GM21529 (cell line): ENCODE results near the gene GAB2.
"Not testable (repeated sequence)": the region's sequence is repeated elsewhere in the genome, so short reads cannot be mapped to it uniquely, and the experiment has no call there.

Experiments used
- ATAC-seq: cut with Tn5 transposase; IDR thresholded peaks from one replicate; pipeline ENCODE4 v1.9.1; 2021; ENCODE audit not compliant: unreplicated experiment

The GAB2 gene

DNA sequence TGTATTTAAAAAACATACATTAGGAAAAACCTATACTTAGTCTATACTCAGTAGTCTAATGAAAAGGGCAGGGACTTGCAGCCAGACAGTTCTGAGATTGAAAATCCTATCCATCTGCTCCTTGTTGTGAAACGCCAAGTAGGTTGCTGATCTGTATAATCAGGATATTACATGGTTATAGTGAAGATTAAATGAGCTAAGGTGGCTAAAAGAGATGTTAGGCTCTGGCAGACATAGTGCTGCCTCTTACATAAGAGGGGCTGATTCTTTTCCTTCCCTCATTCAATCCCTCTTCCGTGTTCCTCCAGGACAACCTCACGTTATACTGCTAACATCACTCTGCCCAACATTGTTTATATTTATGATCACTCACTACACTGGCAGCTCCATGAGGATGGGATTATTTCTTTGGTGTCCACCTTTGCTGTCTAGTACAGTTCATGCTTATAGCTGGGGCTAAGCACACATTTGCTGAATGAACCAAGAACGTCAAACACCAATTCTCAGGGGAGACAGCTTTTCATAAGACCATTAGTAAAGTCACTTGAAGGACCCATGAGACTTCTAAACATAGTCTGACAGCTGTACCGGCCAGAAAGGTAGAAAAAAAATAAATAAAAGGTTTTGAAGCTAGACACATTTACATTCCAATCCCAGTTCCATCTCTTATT, 46.3 kb downstream of the GAB2 start:
- ATAC-seq = no peak

DNA sequence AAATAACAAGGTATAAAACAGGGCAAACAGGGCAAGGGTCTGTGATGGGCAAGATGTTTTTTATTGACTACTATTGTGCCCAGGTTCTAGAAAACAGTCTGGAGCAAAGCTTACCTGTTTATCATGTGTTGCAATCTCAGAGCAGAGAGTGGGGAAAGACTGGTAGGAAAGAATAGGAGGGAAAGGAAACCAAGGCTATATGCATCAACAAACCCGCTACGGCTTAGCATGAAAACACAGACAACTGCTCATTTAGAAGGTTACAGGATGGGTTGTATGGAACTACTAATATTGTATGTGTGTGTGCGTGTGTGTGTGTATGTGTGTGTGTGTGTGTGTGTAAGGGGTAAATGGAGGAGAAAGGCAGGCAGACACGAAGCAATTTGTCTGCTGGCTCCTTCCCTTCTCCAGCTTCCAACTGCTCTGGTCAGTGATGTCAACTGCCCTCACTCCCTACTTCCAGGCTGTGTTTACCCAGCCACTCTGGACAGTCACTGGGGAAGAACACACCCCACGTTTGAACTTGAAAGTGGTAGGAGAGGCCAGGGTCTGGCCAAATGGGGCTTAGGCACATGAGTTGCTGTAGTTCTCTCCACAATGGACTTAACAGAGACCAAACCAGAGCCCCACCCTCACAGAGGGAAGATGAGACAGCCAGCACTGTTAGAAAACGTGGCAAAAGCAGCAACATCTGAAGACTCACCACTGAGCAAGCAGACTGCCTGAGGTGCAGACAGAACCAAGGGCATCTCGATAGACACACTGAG, 47.0 kb downstream of the GAB2 start:
- no peak for ATAC-seq

DNA sequence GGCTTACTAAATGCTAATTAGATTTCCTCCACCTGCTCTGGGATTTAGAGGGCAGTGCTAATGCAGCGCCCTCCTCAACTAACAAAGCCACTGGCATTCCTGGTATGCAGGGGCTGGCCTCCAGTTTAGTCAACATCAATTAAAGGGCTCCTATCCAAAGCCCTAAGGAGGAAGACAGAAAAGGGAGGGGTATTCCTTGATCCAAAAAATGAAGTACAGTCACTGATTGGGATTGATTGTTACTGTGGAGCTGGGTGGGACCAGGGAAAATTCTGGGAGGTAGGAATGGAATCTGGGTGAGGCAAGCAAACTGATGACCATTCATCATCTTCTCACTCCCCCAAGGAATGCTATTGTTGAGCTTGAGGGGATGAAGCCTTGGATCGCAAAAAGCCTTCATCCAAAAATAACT, 52.2 kb downstream of the GAB2 start:
- no peak for ATAC-seq

DNA sequence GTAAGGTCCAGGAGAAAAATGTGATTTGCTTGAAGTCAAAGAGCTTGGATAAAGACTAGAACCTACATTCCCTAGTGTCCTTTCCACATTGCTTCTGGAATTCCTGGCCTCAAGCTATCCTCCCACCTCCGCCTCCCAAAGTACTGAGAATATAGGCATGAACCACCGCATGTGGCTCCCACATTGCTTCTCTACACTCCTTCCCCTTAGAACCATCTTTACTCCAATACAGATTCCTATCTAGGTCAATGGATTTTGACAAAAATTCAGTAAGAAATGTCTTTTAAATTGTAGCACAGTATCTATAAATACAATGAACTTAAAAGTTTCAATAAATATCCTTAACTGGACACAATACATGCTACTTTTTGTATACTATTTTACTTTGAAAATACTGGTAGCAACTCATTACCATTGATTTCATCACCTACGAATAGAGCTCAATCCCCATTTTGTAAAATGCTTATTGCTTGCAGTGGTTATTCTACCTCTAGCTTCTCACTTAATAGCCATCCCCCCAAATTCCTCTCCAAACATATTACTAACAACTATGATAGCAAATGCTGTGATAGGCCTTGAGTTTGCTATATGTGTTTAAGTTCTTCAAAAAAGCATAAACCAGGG, 53.4 kb downstream of the GAB2 start:
- no peak for ATAC-seq

DNA sequence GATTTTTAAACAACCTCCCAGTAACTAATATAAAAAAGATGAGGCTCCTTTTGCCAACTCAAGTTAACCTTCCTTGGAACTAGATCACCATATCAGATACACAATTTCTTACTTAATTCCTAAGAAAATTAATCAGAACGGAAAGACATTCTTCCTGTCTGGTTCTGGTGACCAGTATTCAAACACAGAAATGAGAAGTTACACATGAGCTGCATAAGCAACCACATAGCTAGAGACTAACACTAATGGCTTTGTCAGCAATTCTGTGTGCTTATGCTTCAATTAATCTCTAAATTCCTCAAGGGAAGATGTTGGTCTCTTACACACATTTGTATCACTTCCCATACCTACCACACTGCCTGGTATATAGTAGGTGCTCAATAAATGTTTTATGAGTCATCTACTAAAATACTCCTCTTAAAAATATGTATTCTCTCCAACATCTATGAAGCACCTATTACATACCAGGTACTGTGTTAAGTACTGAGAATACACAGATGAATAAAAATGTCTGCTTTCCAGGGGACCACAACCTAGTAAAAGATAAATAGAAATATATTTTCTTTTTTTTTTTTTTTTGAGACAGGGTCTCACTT, 54.5 kb downstream of the GAB2 start:
- ATAC-seq = no peak

DNA sequence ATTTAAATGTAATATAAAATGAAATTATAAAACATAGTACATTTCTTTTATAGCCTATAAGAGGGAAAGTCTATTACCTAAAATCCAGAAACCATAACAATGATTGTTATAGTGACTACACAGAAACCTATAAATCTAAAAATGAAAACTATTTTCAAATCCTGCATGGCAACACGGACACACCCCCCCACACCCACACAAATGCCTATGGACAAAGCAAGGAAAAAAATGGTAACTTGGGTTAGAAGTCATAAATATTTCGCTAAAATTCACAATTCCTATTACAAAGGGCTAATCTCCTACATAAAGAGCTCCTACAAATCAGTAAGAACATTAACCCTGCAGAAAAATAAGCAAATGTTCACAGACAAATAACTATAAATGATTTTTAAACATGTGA, 56.4 kb downstream of the GAB2 start:
- no peak for ATAC-seq

DNA sequence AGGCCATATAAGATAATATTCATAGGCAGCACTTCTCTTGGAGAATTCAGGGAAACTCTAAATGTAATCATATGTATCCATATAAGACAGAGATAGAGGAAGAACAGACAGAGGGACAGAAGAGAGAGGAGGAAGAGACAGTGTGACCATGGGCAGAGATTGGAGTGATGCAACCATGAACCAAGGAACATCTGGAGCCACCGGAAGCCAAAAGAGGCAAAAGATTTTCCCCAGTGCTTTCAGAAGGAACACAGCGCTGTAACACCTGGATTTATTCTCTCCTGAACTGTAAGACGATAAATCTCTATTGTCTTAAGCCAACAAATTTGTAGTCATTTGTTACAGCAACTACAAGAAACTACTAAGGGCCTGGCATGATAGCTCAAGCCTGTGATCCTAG, 57.7 kb downstream of the GAB2 start:
- no peak for ATAC-seq

DNA sequence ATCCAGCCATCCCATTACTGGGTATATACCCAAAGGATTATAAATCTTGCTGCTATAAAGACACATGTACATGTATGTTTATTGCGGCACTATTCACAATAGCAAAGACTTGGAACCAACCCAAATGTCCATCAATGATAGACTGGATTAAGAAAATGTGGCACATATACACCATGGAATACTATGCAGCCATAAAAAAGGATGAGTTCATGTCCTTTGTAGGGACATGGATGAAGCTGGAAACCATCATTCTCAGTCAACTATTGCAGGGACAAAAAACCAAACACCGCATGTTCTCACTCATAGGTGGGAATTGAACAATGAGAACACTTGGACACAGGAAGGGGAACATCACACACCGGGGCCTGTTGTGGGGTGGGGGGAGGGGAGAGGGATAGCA, 59.7 kb downstream of the GAB2 start:
- not testable (repeated sequence) for ATAC-seq

DNA sequence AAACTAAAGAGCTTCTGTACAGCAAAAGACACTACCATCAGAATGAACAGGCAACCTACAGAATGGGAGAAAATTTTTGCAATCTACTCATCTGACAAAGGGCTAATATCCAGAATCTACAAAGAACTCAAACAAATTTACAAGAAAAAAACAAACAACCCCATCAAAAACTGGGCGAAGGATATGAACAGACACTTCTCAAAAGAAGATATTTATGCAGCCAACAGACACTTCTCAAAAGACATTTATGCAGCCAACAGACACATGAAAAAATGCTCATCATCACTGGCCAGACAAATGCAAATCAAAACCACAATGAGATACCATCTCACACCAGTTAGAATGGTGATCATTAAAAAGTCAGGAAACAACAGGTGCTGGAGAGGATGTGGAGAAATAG, 60.2 kb downstream of the GAB2 start:
- ATAC-seq = not testable (repeated sequence)

DNA sequence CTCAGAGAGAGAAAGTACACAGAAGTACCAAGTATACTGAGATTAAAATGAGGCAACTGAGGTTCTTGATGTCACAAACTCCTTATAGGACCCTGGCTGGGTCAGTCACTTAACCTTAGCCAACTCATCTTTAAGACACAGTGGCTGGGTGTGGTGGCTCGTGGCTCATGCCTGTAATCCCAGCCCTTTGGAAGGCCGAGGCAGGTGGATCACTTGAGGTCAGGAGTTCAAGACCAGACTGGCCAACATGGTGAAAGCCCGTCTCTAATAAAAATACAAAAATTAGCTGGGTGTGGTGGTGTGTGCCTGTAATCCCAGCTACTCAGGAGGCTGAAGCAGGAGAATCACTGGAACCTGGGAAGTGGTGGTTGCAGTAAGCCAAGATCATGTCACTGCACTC, 61.9 kb downstream of the GAB2 start:
- ATAC-seq = not testable (repeated sequence)

DNA sequence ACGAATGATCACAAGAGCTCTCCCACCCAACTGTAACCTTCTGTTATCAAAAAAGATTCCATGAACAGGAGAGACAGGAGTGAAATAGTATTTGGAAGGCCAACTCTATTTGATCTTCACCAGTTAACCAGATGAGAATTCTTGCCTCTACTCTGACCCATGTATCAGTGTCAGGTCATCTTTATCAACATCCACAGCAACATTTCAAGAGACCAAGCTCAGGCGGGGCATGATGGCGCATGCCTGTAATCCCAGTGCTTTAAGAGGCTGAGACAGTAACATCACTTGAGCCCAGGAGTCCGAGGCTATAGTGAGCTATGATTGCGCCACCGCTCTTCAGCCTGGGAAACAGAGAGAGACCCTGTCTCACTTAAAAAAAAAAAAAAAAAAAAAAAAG, 62.3 kb downstream of the GAB2 start:
- no peak for ATAC-seq

DNA sequence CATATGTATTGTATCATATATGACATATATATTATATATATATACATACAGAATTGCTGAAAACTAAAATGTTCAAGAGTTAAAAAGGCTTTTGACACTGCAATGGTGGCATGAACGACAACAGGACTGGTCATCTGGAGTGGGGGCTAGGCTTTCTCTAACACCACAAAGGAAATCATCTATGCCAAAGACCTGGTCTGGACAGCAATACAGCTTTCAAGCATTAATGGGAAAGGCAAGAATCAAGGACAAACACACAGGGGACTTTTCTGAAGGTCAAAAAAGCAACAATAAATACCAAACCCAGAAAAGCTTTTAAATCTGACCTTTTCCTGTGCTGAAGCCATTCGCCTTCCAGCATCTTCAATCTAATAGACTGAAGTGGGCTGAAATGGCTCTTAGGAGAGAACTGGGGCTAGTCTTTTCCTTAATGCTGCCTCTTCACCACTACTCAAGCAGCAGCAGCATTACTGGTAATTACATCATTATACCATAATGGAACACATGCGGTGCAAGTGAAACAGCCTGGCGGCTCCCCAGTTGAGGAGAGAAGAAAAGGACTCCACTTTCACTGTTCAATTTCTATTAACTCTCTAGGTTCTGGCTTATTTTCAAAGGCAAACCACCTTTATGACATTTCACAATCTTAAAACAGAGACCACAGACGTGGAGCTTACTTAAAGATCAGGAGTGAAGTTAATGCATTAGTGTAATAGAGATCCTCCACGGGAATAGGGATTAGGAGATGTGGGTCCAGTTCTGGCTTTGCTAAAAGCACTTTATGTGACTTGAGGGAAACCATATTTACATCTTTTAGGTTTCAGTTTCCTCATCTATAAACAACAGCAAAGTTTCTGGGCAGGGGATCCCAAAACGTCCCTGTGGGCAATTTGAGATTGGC, 63.0 kb downstream of the GAB2 start:
- ATAC-seq = no peak

DNA sequence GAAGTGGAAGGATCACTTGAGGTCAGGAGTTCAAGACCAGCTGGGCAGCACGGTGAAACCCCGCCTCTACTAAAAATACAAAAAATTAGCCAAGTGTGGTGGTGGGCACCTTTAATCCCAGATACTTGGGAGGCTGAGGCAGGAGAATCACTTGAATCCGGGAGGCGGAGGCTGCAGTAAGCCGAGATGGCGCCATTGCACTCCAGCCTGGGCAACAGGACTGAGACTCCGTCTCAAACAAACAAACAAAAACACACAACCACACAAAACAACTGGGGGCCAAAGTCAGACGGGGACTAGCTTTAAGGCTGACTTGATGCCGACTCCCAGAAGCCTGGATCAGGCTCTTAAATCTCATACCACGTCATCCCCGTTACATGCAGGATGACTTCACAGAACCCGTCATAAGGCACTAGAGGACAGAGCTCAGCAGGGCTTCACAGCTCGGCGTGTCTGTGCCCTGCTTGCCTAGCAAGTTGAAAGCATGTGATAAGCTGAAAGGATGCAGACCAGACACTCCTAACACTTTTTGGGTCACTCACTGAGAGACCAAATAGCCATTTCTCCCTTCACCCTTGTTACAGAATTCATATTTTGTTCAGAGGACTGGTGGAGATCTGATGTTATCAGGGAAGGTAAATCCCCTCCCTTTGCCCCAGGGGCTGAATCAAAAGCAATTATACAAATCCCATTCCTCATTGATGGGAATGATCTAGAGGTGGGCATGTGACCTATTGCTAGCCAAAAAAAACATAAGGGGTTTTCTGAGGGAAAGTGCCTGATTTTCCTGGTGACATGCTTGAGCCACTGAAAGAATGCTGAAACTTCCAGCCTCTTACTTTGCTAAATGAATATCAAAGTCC, 65.4 kb downstream of the GAB2 start:
- no peak for ATAC-seq

DNA sequence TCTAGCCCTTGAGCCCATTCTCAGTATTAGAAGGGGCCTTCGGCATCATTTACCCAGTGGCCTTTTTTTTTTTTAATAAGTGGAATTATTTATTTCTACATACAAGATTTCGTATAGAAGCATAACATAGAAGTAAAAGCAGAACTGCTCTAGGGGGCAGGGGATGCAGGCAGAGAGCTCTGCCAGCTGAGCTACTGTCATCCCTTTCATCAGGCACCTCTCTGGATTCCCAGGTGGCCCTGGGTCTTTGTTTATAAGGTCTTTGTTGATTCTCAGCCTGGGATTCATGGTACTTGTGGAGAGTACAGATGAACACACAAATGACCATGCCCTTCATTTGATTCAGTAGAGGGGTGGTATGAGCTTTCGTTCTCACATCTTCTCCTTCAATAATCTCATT, 66.4 kb downstream of the GAB2 start:
- ATAC-seq = no peak

DNA sequence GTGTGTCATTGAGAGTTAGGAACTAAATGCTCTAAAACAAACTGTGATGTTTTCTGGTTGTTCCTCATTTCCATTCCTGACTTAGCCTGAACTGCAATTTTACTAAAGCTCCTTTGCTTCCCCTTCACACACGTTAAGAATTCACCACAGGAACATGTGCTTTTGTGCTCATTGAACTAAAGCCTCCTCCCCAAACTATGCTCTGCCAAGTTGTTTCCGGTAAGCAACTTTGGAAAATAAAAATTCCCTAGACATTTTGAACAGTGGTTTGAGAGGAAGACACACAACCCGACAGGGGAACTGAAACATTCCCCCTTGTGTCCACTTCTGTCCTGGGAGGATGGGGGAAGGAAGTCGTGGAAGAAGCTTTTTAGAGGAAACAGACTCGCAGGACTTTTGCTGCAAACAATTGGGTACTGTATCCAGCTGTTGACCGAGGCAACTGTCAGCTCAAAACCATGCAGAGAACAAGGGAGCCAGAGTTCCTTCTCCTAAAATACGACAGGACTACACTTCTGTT, 66.9 kb downstream of the GAB2 start:
- peak; percentile 33 for ATAC-seq

DNA sequence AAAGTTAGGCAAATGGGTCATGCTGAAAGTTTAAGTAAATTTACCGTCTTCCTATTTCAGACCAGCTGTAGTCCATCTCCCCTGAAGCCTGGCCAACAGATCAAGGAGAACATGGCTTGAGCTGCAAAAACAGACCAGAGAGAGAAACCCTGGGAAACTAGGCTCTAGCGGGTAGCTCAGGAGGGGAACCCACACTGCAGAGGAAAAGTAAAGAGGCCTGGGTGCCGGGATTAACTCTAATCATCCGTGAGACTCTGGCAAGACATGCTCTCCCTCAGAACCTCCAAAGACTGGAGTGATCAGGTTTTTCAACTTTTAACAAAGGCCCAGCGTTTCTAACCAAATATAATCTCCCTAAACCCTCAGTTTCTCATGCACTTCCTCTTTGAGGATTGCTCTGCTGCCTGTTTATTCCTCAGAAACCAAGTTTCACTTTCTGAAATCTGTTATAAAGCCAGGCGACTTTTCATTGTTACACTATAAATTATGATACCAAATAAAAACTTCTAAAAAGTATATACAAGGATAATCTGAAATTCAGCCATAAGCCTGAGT, 67.5 kb downstream of the GAB2 start:
- peak; percentile 38 for ATAC-seq

DNA sequence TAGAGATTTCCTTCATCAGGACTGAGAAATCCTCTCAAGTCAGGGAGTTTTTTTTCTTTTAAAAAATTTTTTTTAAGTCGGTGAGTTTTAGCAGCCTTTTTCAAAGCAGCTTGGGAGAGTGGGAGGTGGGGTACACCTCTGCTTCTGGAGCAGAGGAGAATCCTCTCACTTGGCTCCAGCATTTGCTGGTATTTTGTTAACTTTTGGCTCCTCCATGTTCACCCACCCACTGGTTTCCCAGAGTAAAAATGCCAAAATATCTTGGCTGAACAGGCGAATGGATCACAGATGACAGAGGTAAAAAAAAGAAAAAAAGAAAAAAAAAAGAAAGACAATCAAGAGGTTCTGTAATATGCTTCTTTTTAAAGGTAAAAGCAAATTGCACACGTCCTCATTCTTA, 68.0 kb downstream of the GAB2 start:
- ATAC-seq = no peak

DNA sequence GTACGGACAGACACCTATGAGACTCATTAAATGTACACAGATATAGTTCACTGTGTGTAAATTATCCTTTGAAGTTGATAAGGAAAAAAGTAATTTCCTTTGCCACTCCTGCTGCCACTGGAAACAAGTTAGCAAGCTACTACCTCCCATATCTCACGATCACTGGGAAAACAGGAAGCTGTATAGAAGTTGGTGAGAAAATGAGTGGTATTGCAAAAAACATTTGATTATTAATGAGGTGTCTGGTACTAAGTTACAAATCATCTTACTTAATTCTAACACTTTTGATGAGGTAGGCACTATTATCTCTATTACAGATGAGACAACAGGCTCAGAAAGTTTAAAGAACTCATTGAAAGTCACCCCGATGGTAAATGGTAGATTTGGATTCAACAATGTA, 68.5 kb downstream of the GAB2 start:
- ATAC-seq = no peak

DNA sequence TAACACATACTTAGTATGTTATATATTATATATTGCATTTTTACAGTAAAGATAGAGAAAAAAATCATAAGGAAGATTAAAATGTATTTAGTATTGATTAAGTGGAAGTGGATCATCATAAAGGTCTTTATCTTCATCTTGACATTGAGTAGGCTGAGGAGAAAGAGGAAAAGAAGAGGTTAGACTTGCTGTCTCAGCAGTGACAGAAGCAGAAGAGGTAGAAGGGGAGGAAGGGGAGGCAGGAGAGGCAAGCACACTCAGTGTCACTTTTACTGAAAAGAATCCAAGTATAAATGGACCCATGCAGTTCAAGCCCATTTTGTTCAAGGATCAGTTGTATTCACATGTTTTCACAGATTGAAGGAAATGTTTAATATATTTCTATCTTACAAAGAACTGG, 69.7 kb downstream of the GAB2 start:
- ATAC-seq = no peak
